HG03066 (cell line): Measurements from ENCODE around the gene SPATA31D1.
"Not testable (repeated sequence)": the region's sequence is repeated elsewhere in the genome, so short reads cannot be mapped to it uniquely, and the experiment has no call there.

ENCODE experiments used
- ATAC-seq: cut with Tn5 transposase; IDR thresholded peaks from one replicate; pipeline ENCODE4 v1.9.1; 2021; ENCODE audit warnings: low read depth; ENCODE audit not compliant: unreplicated experiment

Gene SPATA31D1

GRCh38 chr9:81988472-81988871, at the start of gene SPATA31D1:
Gene SPATA31D1 (plus strand): TSS chr9:81988772. CDS start chr9:81988819, 47 bp downstream.
- not testable (repeated sequence) for ATAC-seq

- ATAC-seq: not testable (repeated sequence)
Observed at GRCh38 chr9:81943393-81943792, 45.2 kb upstream of the SPATA31D1 start, which contains the start of gene SPATA31D3. Gene SPATA31D3 (plus strand): TSS chr9:81943500. CDS start chr9:81943586, 86 bp downstream.

GRCh38 chr9:81948650-81949049, 39.9 kb upstream of the SPATA31D1 start:
- ATAC-seq: not testable (repeated sequence)

GRCh38 chr9:81953096-81953495, 35.5 kb upstream of the SPATA31D1 start:
- no peak for ATAC-seq

- ATAC-seq: no peak
Observed at GRCh38 chr9:81955625-81956024, 32.9 kb upstream of the SPATA31D1 start.

GRCh38 chr9:81964218-81965171, 24.1 kb upstream of the SPATA31D1 start:
- ATAC-seq: no peak

GRCh38 chr9:81968026-81968425, 20.5 kb upstream of the SPATA31D1 start:
- ATAC-seq: no peak

- ATAC-seq: no peak
Observed at GRCh38 chr9:81969971-81970370, 18.6 kb upstream of the SPATA31D1 start.

- ATAC-seq: no peak
Observed at GRCh38 chr9:81971727-81972126, 16.8 kb upstream of the SPATA31D1 start.

GRCh38 chr9:81974764-81975163, 13.8 kb upstream of the SPATA31D1 start:
- ATAC-seq: no peak

GRCh38 chr9:81976351-81976750, 12.2 kb upstream of the SPATA31D1 start:
- ATAC-seq: no peak

- ATAC-seq: no peak
Observed at GRCh38 chr9:81979196-81979595, 9.4 kb upstream of the SPATA31D1 start.

GRCh38 chr9:81980568-81980967, 8.0 kb upstream of the SPATA31D1 start:
- no peak for ATAC-seq

- ATAC-seq: no peak
Observed at GRCh38 chr9:81981883-81982282, 6.7 kb upstream of the SPATA31D1 start.

GRCh38 chr9:81984928-81985327, 3.6 kb upstream of the SPATA31D1 start:
- ATAC-seq: no peak

GRCh38 chr9:81986051-81986450, 2.5 kb upstream of the SPATA31D1 start:
- no peak for ATAC-seq

GRCh38 chr9:81989700-81990099, 1.1 kb downstream of the SPATA31D1 start:
- no peak for ATAC-seq

- no peak for ATAC-seq
Observed at GRCh38 chr9:81993656-81994055, 5.1 kb downstream of the SPATA31D1 start.

- no peak for ATAC-seq
Observed at GRCh38 chr9:81999806-82000205, 11.2 kb downstream of the SPATA31D1 start.

GRCh38 chr9:82010711-82011110, 22.1 kb downstream of the SPATA31D1 start:
- no peak for ATAC-seq

- ATAC-seq: no peak
Observed at GRCh38 chr9:82011133-82011532, 22.6 kb downstream of the SPATA31D1 start.

GRCh38 chr9:82012276-82012675, 23.7 kb downstream of the SPATA31D1 start:
- ATAC-seq: no peak
